ENCODE measurements around the gene ELOVL1. TPM values are rescaled to one million over a fixed set of nuclear protein-coding genes. Genes with fewer than 3 reads are reported as not detected.

Gene ELOVL1
- total RNA-seq, 1 experiment from 2014 or later: 48.5 TPM

DNA sequence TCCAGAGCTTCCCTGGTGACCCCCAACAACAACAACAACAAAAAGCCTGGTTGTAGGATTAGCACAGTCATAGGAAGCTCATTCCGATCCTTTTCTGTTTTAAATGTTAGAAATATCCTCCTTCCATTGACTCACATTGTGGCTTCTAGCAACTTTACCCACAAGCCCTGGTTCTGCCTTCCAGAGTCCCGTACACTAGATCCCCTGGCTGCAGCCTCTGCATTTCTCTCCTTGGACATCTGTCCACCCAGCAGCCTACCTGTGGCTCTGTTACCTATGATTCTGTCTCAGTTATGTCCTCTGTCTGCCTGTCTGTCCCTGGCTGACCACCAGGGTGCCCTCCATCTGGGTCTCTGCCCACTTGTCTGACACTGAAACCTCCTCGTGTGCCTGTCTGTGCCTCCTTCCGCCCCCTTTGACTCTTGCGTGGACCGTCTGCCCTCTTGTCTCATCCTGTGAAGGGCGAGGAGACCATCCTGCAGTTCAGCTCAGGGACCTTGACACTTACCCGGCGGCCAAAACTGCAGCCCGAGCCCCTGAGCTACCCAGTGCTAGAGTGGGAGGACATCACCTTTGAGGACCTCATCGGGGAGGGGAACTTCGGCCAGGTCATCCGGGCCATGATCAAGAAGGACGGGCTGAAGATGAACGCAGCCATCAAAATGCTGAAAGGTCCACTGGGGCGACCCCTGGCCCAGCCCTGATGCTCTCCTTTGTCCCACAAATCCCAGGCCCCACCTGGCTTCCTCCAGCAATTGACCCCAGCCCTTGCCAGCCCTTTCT is 50.9 kb downstream of the ELOVL1 start:
- Histone ChIP-seq H3K9ac (ENCODE audit: low read length) (no peak overlapping the region), H3K4me2 (ENCODE audit: low read depth, low read length, poor library complexity, severe bottlenecking) (no peak overlapping the region), H3K9me3 (ENCODE audit: low read length) (no peaks in the 10 kb centered on the region), H3K27ac (ENCODE audit: low read length) (no peak overlapping the region), H3K4me1 (ENCODE audit: low read length) (no peaks in the 10 kb centered on the region), H4K20me1 (ENCODE audit: insufficient read depth, low read depth, low read length) (no peaks in the 10 kb centered on the region), H3K36me3 (ENCODE audit: insufficient read depth, low read length) (no peaks in the 10 kb centered on the region), H3K4me3 (ENCODE audit: low read length) (no peak overlapping the region), H3K27me3 (ENCODE audit: low read length) (no peaks in the 10 kb centered on the region), H3K79me2 (ENCODE audit: low read length) (no peaks in the 10 kb centered on the region), H2AFZ (ENCODE audit: low read length) (no peak overlapping the region), H3K9me2 (replicated peaks; ENCODE audit: insufficient read depth, low read length) (no peaks in the 10 kb centered on the region)
- no peak for DNase-seq

GRCh38 chr1:43315963-43316737 is 51.7 kb downstream of the ELOVL1 start:
- H2AFZ ChIP-seq (ENCODE audit: low read length): no peak overlapping the region
- H3K27me3 ChIP-seq (ENCODE audit: low read length): no peaks in the 10 kb centered on the region
- H3K79me2 ChIP-seq (ENCODE audit: low read length): no peaks in the 10 kb centered on the region
- H3K4me3 ChIP-seq (ENCODE audit: low read length): no peak overlapping the region
- H3K9ac ChIP-seq (ENCODE audit: low read length): no peak overlapping the region
- no peaks in the 10 kb centered on the region for H3K4me1 ChIP-seq (ENCODE audit: low read length)
- no peak for DNase-seq
- H3K9me3 ChIP-seq (ENCODE audit: low read length): no peaks in the 10 kb centered on the region
- H3K4me2 ChIP-seq (ENCODE audit: low read depth, low read length, poor library complexity, severe bottlenecking): no peak overlapping the region
- no peaks in the 10 kb centered on the region for H3K36me3 ChIP-seq (ENCODE audit: insufficient read depth, low read length)
- no peaks in the 10 kb centered on the region for H3K9me2 ChIP-seq (replicated peaks; ENCODE audit: insufficient read depth, low read length)
- H3K27ac ChIP-seq (ENCODE audit: low read length): no peak overlapping the region
- H4K20me1 ChIP-seq (ENCODE audit: insufficient read depth, low read depth, low read length): no peaks in the 10 kb centered on the region

- no peak for DNase-seq
- no peak overlapping the region for H3K9ac ChIP-seq (ENCODE audit: low read length)
- no peaks in the 10 kb centered on the region for H3K27me3 ChIP-seq (ENCODE audit: low read length)
- no peaks in the 10 kb centered on the region for H3K36me3 ChIP-seq (ENCODE audit: insufficient read depth, low read length)
- H2AFZ ChIP-seq (ENCODE audit: low read length): no peak overlapping the region
- H3K4me1 ChIP-seq (ENCODE audit: low read length): no peaks in the 10 kb centered on the region
- no peaks in the 10 kb centered on the region for H3K9me3 ChIP-seq (ENCODE audit: low read length)
- H3K79me2 ChIP-seq (ENCODE audit: low read length): no peaks in the 10 kb centered on the region
- H3K27ac ChIP-seq (ENCODE audit: low read length): no peak overlapping the region
- no peak overlapping the region for H3K4me3 ChIP-seq (ENCODE audit: low read length)
- no peaks in the 10 kb centered on the region for H4K20me1 ChIP-seq (ENCODE audit: insufficient read depth, low read depth, low read length)
- no peaks in the 10 kb centered on the region for H3K9me2 ChIP-seq (replicated peaks; ENCODE audit: insufficient read depth, low read length)
- H3K4me2 ChIP-seq (ENCODE audit: low read depth, low read length, poor library complexity, severe bottlenecking): no peak overlapping the region
Observed at GRCh38 chr1:43315481-43315880, 52.3 kb downstream of the ELOVL1 start.

DNA sequence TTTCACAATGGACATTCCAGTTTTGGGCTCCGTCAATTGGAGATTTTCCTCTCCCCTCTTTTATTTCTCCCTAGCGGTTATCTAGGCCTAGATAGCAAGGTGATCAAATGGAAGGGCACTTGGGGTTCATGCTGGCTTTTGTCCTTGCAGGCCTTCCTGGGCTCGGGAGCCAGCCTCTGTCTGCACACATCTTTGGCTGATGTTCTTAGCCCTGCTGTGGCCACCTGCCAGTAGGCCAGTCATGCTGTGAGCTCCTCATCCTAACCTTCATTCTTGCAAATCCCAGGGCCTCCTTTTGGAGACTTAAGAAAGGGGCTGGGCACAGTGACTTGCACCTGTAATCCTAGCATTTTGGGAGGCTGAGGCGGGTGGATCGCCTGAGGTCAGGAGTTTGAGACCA is 53.6 kb downstream of the ELOVL1 start:
- Histone ChIP-seq H3K79me2 (ENCODE audit: low read length) (no peaks in the 10 kb centered on the region), H3K27ac (ENCODE audit: low read length) (no peak overlapping the region), H3K27me3 (ENCODE audit: low read length) (no peaks in the 10 kb centered on the region), H3K4me3 (ENCODE audit: low read length) (no peak overlapping the region), H3K9ac (ENCODE audit: low read length) (no peak overlapping the region), H3K9me2 (replicated peaks; ENCODE audit: insufficient read depth, low read length) (no peaks in the 10 kb centered on the region), H3K4me2 (ENCODE audit: low read depth, low read length, poor library complexity, severe bottlenecking) (no peak overlapping the region), H3K4me1 (ENCODE audit: low read length) (no peaks in the 10 kb centered on the region), H3K36me3 (ENCODE audit: insufficient read depth, low read length) (no peaks in the 10 kb centered on the region), H3K9me3 (ENCODE audit: low read length) (no peaks in the 10 kb centered on the region), H4K20me1 (ENCODE audit: insufficient read depth, low read depth, low read length) (no peaks in the 10 kb centered on the region), H2AFZ (ENCODE audit: low read length) (no peak overlapping the region)
- no peak for DNase-seq

GRCh38 chr1:43313771-43314170 is 54.0 kb downstream of the ELOVL1 start:
- Histone ChIP-seq H3K4me1 (ENCODE audit: low read length) (no peaks in the 10 kb centered on the region), H3K79me2 (ENCODE audit: low read length) (no peaks in the 10 kb centered on the region), H3K9ac (ENCODE audit: low read length) (no peak overlapping the region), H3K4me2 (ENCODE audit: low read depth, low read length, poor library complexity, severe bottlenecking) (no peak overlapping the region), H3K9me2 (replicated peaks; ENCODE audit: insufficient read depth, low read length) (no peaks in the 10 kb centered on the region), H3K27me3 (ENCODE audit: low read length) (no peaks in the 10 kb centered on the region), H2AFZ (ENCODE audit: low read length) (no peak overlapping the region), H4K20me1 (ENCODE audit: insufficient read depth, low read depth, low read length) (no peaks in the 10 kb centered on the region), H3K36me3 (ENCODE audit: insufficient read depth, low read length) (no peaks in the 10 kb centered on the region), H3K27ac (ENCODE audit: low read length) (no peak overlapping the region), H3K9me3 (ENCODE audit: low read length) (no peaks in the 10 kb centered on the region), H3K4me3 (ENCODE audit: low read length) (no peak overlapping the region)
- DNase-seq: no peak

Other genes starting within 250 kb of the ELOVL1 start
- gene EBNA1BP2, start 195.7 kb downstream of the ELOVL1 start, total RNA-seq (2014; rRNA removed; shearing (Covaris generic); ENCODE audit: low replicate concordance): 59.5 and 87.6 TPM in 2 replicates
- gene CFAP57, start 195.7 kb downstream of the ELOVL1 start, total RNA-seq (2014; rRNA removed; shearing (Covaris generic); ENCODE audit: low replicate concordance): not detected in 2 replicates
- not detected in 2 replicates for gene TMEM125, start 98.0 kb downstream of the ELOVL1 start, total RNA-seq (2014; rRNA removed; shearing (Covaris generic); ENCODE audit: low replicate concordance)
- not detected in 2 replicates for gene C1orf210, start 82.4 kb downstream of the ELOVL1 start, total RNA-seq (2014; rRNA removed; shearing (Covaris generic); ENCODE audit: low replicate concordance)
- not detected in 2 replicates for gene TIE1, start 67.0 kb downstream of the ELOVL1 start, total RNA-seq (2014; rRNA removed; shearing (Covaris generic); ENCODE audit: low replicate concordance)
- not detected in 2 replicates for gene MPL, start 30.2 kb downstream of the ELOVL1 start, total RNA-seq (2014; rRNA removed; shearing (Covaris generic); ENCODE audit: low replicate concordance)
- gene CDC20, start 9.0 kb downstream of the ELOVL1 start, total RNA-seq (2014; rRNA removed; shearing (Covaris generic); ENCODE audit: low replicate concordance): 96.9 and 141 TPM in 2 replicates
- 42.5 and 50.7 TPM in 2 replicates for gene MED8, start 21.8 kb upstream of the ELOVL1 start, total RNA-seq (2014; rRNA removed; shearing (Covaris generic); ENCODE audit: low replicate concordance)
- gene SZT2, start 21.9 kb upstream of the ELOVL1 start, total RNA-seq (2014; rRNA removed; shearing (Covaris generic); ENCODE audit: low replicate concordance): 24.9 and 31.3 TPM in 2 replicates
- not detected in 2 replicates for gene HYI, start 85.9 kb upstream of the ELOVL1 start, total RNA-seq (2014; rRNA removed; shearing (Covaris generic); ENCODE audit: low replicate concordance)
- not detected in 2 replicates for gene PTPRF, start 162.9 kb upstream of the ELOVL1 start, total RNA-seq (2014; rRNA removed; shearing (Covaris generic); ENCODE audit: low replicate concordance)